Stomach (tissue), 9 donors: ENCODE results near the gene BANP. TPM values are rescaled to one million over a fixed set of nuclear protein-coding genes. Genes with fewer than 3 reads are reported as not detected.

Experiments used
- DNase-seq, 2 donors: peaks; one replicate each; pipeline versions ENCODE4 v3.0.0 to v3.0.0-alpha.2; 2013 to 2019
- H3K27ac ChIP-seq, 5 donors: fragments of 200-600 bp in 4 of 5; sonication (generic) in 4 of 5; one replicate each; pipeline ENCODE4 v1.5.1; 2013 to 2019; ENCODE audit warnings: mild to moderate bottlenecking in 1 of 5, moderate library complexity in 1 of 5
- H3K27me3 ChIP-seq, 3 donors: fragments of 200-600 bp; sonication (generic); one replicate each; pipeline ENCODE4 v1.5.1; 2017 to 2019; ENCODE audit warnings: mixed run types in 1 of 3
- H3K36me3 ChIP-seq, 4 donors: fragments of 200-600 bp; sonication (generic); 1 replicate in 3 of 4; 2 replicates in 1 of 4; pipeline ENCODE4 v1.5.1; 2016 to 2019
- H3K4me1 ChIP-seq, 4 donors: fragments of 200-600 bp; sonication (generic); one replicate each; pipeline ENCODE4 v1.5.1; 2016 to 2019
- H3K4me3 ChIP-seq, 4 donors: fragments of 200-600 bp; sonication (generic) in 3 of 4; one replicate each; pipeline ENCODE4 v1.5.1; 2016 to 2019; ENCODE audit warnings: mild to moderate bottlenecking in 1 of 4
- H3K9me3 ChIP-seq, 4 donors: fragments of 200-600 bp; sonication (generic); one replicate each; pipeline ENCODE4 v1.5.1; 2016 to 2019
- CTCF ChIP-seq, 7 experiments: fragments of 450-650 bp in 4 of 7; fragments of 200-600 bp in 3 of 7; sonication (generic) in 3 of 7; IDR thresholded peaks; one replicate each; pipeline ENCODE4 v1.5.1; 2016 to 2019; ENCODE audit warnings: antibody characterized with exemption in 7 of 7, control low read depth in 2 of 7, mild to moderate bottlenecking in 1 of 7
- EP300 ChIP-seq: sonication (generic); formaldehyde crosslinking; IDR thresholded peaks from one replicate; pipeline ENCODE4 v1.6.1; 2017; ENCODE audit warnings: antibody characterized with exemption
- POLR2A ChIP-seq, 4 donors: fragments of 450-650 bp; IDR thresholded peaks; one replicate each; pipeline ENCODE4 v1.6.1; 2016; ENCODE audit warnings: antibody characterized with exemption in 4 of 4, control low read depth in 2 of 4, mild to moderate bottlenecking in 1 of 4, moderate library complexity in 1 of 4
- POLR2AphosphoS5 ChIP-seq, 3 donors: sonication (generic); formaldehyde crosslinking; IDR thresholded peaks; one replicate each; pipeline ENCODE4 v1.6.1; 2016; ENCODE audit warnings: antibody characterized with exemption in 3 of 3
- WGBS, 5 donors: extraction: QIAGEN DNeasy Blood & Tissue Kit in 3 of 5; methylation state at CpG; one replicate each; pipeline versions ENCODE4 v1.1.5 to v1.1.7; 2013 to 2018; 5-methylcytosine and 5-hydroxymethylcytosine counted together
- intact Hi-C: fragments of 100-400 bp; cut with DNase I; formaldehyde crosslinking; loops from one replicate; pipeline ENCODE4 v1.15.1; 2023; ENCODE audit warnings: low total_unique reads
- polyA plus RNA-seq, 3 donors: library from polyadenylated mRNA; stranded (reverse); fragments of 200-250 nt; gene quantifications; one replicate each; pipeline ENCODE4 v1.2.3, GENCODE V29; 2013
- total RNA-seq, 5 donors: library from RNA; depleted of rRNA; stranded (reverse); fragments of >200 nt; gene quantifications; one replicate each; pipeline versions ENCODE4 v1.1.0 to v1.2.3, GENCODE V29; 2014 to 2016
- donor health status: healthy with polysubstance abuse.
- donor health status: Bipolar disorder and iron deficiency.
- donor health status: healthy.

BANP gene
- total and polyA plus RNA-seq, 8 donors, result 6.0 to 144 (median 18.3) TPM

GRCh38 chr16:88066234-88066633, 115.0 kb downstream of the BANP start:
- Histone ChIP-seq H3K4me1 (peaks cover 4 to 17% (median 13%) of the 10 kb centered on the region in 4 donors), H3K27me3 (no peaks in the 10 kb centered on the region), H3K36me3 (peaks cover 8 to 80% (median 68%) of the 10 kb centered on the region in 4 donors), H3K9me3 (no peaks in the 10 kb centered on the region), H3K4me3 (no peak overlapping the region), H3K27ac (no peak overlapping the region)
- intact Hi-C loops, result no loop called here
- no peak for DNase-seq
- 88 to 98% (median 91%) methylated on average over 5 to 10 of the region's 10 CpGs for WGBS, 5 donors
- no peak for TF ChIP-seq POLR2AphosphoS5 (IDR thresholded peaks at IDR 0.05)
- no peak for TF ChIP-seq POLR2A (IDR thresholded peaks at IDR 0.05)
- TF ChIP-seq CTCF (IDR thresholded peaks at IDR 0.05), result no peak
- no peak for TF ChIP-seq EP300

GRCh38 chr16:88066680-88067529, 115.7 kb downstream of the BANP start:
- no peak overlapping the region for H3K4me3 ChIP-seq
- H3K36me3 ChIP-seq, result peaks cover 8 to 87% (median 74%) of the 10 kb centered on the region in 4 donors
- H3K9me3 ChIP-seq, result no peaks in the 10 kb centered on the region
- no peak overlapping the region for H3K27ac ChIP-seq
- intact Hi-C loops, result no loop called here
- DNase-seq, result no peak
- H3K4me1 ChIP-seq, result peaks cover 4 to 17% (median 12%) of the 10 kb centered on the region in 4 donors
- TF ChIP-seq POLR2AphosphoS5 (IDR thresholded peaks at IDR 0.05) (no peak), EP300 (no peak), CTCF (IDR thresholded peaks at IDR 0.05) (no peak), POLR2A (IDR thresholded peaks at IDR 0.05) (no peak)
- no peaks in the 10 kb centered on the region for H3K27me3 ChIP-seq
- 90 to 93% (median 91%) methylated on average over 22 to 29 of the region's 29 CpGs for WGBS, 5 donors

GRCh38 chr16:88067530-88068411, 116.5 kb downstream of the BANP start:
- TF ChIP-seq CTCF (IDR thresholded peaks at IDR 0.05) (no peak), POLR2AphosphoS5 (IDR thresholded peaks at IDR 0.05) (no peak), POLR2A (IDR thresholded peaks at IDR 0.05) (no peak), EP300 (no peak)
- DNase-seq, result no peak

More at GRCh38 chr16:88067530-88068411, 116.5 kb downstream of the BANP start:
- Histone ChIP-seq H3K36me3 (peaks cover 17 to 90% (median 77%) of the 10 kb centered on the region in 4 donors), H3K4me1 (peaks cover 3 to 8% (median 6%) of the 10 kb centered on the region in 4 donors), H3K9me3 (no peaks in the 10 kb centered on the region), H3K27me3 (no peaks in the 10 kb centered on the region), H3K27ac (no peak overlapping the region), H3K4me3 (no peak overlapping the region)
- 87 to 93% (median 92%) methylated on average over 31 to 40 of the region's 40 CpGs for WGBS, 5 donors
- intact Hi-C loops, result no loop called here
